Loucy (cell line): ENCODE measurements around the gene VANGL2.

ENCODE experiments used
- H2AFZ ChIP-seq: fragments of 200-600 bp; sonication (generic); 2 replicates; pipeline ENCODE4 v1.6.0; 2016; ENCODE audit warnings: antibody characterized with exemption, mild to moderate bottlenecking, low read length, moderate library complexity
- H3F3A ChIP-seq: fragments of 200-600 bp; 2 replicates; pipeline ENCODE4 v1.6.0; 2016; ENCODE audit warnings: antibody characterized with exemption, low read depth, mild to moderate bottlenecking
- H3K27me3 ChIP-seq: fragments of 200-600 bp; sonication (generic); 2 replicates; pipeline ENCODE4 v1.6.1; 2014; ENCODE audit warnings: low read length, mild to moderate bottlenecking; ENCODE audit not compliant: insufficient read depth, poor library complexity, severe bottlenecking
- H3K36me3 ChIP-seq: fragments of 200-600 bp; sonication (generic); 2 replicates; pipeline ENCODE4 v1.6.1; 2016; ENCODE audit warnings: low read length; ENCODE audit not compliant: insufficient read depth
- H3K4me1 ChIP-seq: fragments of 200-600 bp; sonication (generic); 2 replicates; pipeline ENCODE4 v1.5.1; 2014; ENCODE audit warnings: low read length, mild to moderate bottlenecking; ENCODE audit not compliant: insufficient read depth, poor library complexity, severe bottlenecking
- H3K4me2 ChIP-seq: fragments of 200-600 bp; sonication (generic); 2 replicates; pipeline ENCODE4 v1.6.0; 2014; ENCODE audit warnings: antibody characterized with exemption, low read length, low read depth, mild to moderate bottlenecking; ENCODE audit not compliant: poor library complexity, severe bottlenecking
- H3K4me3 ChIP-seq: fragments of 200-600 bp; sonication (generic); 2 replicates; pipeline ENCODE4 v1.5.1; 2014; ENCODE audit warnings: low read length, mild to moderate bottlenecking, mixed read lengths; ENCODE audit not compliant: poor library complexity, severe bottlenecking
- H3K79me2 ChIP-seq: fragments of 200-600 bp; sonication (generic); 2 replicates; pipeline ENCODE4 v1.6.1; 2014; ENCODE audit warnings: low read length; ENCODE audit not compliant: insufficient read depth
- H3K9ac ChIP-seq: fragments of 200-600 bp; sonication (generic); 2 replicates; pipeline ENCODE4 v1.6.0; 2014; ENCODE audit warnings: mild to moderate bottlenecking, low read depth, low read length, moderate library complexity; ENCODE audit not compliant: poor library complexity, severe bottlenecking
- H3K9me2 ChIP-seq: fragments of 200-600 bp; sonication (generic); replicated peaks from 2 replicates; pipeline ENCODE4 v1.6.1; 2016; ENCODE audit warnings: low read depth, low read length, mixed read lengths
- H3K9me3 ChIP-seq: fragments of 200-600 bp; sonication (generic); 2 replicates; pipeline ENCODE4 v1.6.1; 2014; ENCODE audit warnings: mild to moderate bottlenecking, antibody characterized with exemption, low read length, low read depth; ENCODE audit not compliant: insufficient read depth
- H4K20me1 ChIP-seq: fragments of 200-600 bp; sonication (generic); 2 replicates; pipeline ENCODE4 v1.6.0; 2014; ENCODE audit warnings: antibody characterized with exemption, low read length, mild to moderate bottlenecking; ENCODE audit not compliant: insufficient read depth, poor library complexity, severe bottlenecking
- EZH2phosphoT487 ChIP-seq: fragments of 200-600 bp; IDR thresholded peaks from 2 replicates; pipeline ENCODE4 v1.6.1; 2018; ENCODE audit warnings: antibody characterized with exemption, mild to moderate bottlenecking, moderate library complexity, borderline replicate concordance
- TF ChIP-seq, protein P1 (sequence below): fragments of 200-600 bp; sonication (generic); conservative IDR thresholded peaks from 2 replicates; pipeline ENCODE4 v1.5.1; 2014; ENCODE audit warnings: mild to moderate bottlenecking, antibody characterized with exemption, low read length

The VANGL2 gene

DNA sequence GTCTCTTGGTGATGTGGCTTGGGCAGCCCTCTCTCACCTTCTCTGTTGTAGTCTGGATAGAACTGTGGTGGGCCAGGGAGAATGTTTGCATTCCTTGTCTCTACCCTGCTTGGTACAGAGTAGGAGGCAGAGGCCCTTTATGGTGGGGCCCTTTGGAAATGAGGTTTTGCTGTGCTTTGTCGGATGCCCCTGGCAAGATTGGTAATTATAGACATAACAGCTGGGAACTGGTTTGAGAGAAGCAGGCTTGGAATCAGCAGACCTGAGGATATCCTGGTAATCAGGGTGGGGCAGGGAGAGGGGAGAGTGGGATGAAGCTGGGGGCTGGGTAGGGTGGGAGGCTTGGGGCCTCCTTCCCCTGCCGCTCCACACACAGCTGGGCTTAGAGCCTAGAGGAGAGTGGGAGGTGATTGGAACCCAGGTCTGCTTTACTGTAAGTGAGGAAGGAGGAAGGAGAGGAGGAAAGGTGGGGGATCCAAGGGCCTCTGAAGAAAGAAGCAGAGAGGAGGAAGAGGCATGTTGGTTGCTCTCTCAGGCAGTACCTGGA lies 5.0 kb downstream of the VANGL2 start:
- no peaks in the 10 kb centered on the region for H4K20me1 ChIP-seq
- no peak overlapping the region for H3K9ac ChIP-seq
- H3K79me2 ChIP-seq, result no peaks in the 10 kb centered on the region
- H3K27me3 ChIP-seq, result no peaks in the 10 kb centered on the region
- H3K4me2 ChIP-seq, result no peak overlapping the region
- no peaks in the 10 kb centered on the region for H3K9me3 ChIP-seq
- no peaks in the 10 kb centered on the region for H3F3A ChIP-seq
- H2AFZ ChIP-seq, result no peak overlapping the region
- H3K4me3 ChIP-seq, result no peak overlapping the region
- H3K9me2 ChIP-seq, result no peaks in the 10 kb centered on the region
- H3K36me3 ChIP-seq, result no peaks in the 10 kb centered on the region
- TF ChIP-seq, protein P1, sequence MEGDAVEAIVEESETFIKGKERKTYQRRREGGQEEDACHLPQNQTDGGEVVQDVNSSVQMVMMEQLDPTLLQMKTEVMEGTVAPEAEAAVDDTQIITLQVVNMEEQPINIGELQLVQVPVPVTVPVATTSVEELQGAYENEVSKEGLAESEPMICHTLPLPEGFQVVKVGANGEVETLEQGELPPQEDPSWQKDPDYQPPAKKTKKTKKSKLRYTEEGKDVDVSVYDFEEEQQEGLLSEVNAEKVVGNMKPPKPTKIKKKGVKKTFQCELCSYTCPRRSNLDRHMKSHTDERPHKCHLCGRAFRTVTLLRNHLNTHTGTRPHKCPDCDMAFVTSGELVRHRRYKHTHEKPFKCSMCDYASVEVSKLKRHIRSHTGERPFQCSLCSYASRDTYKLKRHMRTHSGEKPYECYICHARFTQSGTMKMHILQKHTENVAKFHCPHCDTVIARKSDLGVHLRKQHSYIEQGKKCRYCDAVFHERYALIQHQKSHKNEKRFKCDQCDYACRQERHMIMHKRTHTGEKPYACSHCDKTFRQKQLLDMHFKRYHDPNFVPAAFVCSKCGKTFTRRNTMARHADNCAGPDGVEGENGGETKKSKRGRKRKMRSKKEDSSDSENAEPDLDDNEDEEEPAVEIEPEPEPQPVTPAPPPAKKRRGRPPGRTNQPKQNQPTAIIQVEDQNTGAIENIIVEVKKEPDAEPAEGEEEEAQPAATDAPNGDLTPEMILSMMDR, result no peak
- TF ChIP-seq EZH2phosphoT487, result no peak
- H3K4me1 ChIP-seq, result no peaks in the 10 kb centered on the region

DNA sequence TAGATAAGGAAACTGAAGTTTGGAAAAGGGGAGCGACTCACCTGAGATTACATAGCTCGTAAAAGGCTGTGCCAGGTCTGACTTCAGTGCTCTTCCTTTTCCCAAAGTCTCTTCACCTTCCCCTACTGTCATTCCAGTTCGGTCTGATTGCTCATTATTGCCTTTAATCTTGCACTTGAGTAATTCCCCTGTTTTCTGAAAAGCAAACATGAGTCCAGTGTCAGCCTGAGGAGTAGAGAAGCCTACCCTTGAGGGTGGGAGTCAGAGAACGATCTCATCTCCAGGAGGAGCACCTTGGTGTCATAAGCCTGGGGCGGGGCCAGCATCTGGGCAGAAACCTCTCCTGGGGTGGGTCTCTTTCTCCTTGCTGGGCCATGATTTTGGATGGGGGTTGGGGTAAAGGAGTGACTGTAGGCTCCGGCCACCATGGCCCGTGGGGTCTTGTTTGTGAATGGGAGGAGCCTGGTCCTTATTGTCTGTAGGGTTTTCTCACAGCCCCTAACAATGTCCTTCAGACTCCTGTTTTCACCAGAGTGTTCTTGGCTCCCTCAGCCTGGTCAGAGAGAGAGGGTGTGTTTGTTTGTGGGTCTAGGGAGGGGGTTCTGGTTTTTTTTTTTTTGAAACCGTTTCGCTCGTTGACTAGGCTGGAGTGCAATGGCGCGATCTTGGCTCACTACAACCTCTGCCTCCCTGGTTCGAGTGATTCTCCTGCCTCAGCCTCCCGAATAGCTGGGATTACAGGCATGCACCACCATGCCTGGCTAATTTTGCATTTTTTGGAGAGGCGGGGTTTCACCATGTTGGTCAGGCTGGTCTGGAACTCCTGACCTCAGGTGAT lies 6.0 kb downstream of the VANGL2 start:
- H3K9me3 ChIP-seq, result no peaks in the 10 kb centered on the region
- no peaks in the 10 kb centered on the region for H3F3A ChIP-seq
- H4K20me1 ChIP-seq, result no peaks in the 10 kb centered on the region
- no peaks in the 10 kb centered on the region for H3K27me3 ChIP-seq
- TF ChIP-seq EZH2phosphoT487, result no peak
- TF ChIP-seq, protein P1, result no peak
- no peak overlapping the region for H3K9ac ChIP-seq
- no peak overlapping the region for H3K4me2 ChIP-seq
- no peaks in the 10 kb centered on the region for H3K36me3 ChIP-seq
- no peaks in the 10 kb centered on the region for H3K9me2 ChIP-seq
- H3K79me2 ChIP-seq, result no peaks in the 10 kb centered on the region
- H3K4me1 ChIP-seq, result no peaks in the 10 kb centered on the region
- H2AFZ ChIP-seq, result no peak overlapping the region
- no peak overlapping the region for H3K4me3 ChIP-seq

DNA sequence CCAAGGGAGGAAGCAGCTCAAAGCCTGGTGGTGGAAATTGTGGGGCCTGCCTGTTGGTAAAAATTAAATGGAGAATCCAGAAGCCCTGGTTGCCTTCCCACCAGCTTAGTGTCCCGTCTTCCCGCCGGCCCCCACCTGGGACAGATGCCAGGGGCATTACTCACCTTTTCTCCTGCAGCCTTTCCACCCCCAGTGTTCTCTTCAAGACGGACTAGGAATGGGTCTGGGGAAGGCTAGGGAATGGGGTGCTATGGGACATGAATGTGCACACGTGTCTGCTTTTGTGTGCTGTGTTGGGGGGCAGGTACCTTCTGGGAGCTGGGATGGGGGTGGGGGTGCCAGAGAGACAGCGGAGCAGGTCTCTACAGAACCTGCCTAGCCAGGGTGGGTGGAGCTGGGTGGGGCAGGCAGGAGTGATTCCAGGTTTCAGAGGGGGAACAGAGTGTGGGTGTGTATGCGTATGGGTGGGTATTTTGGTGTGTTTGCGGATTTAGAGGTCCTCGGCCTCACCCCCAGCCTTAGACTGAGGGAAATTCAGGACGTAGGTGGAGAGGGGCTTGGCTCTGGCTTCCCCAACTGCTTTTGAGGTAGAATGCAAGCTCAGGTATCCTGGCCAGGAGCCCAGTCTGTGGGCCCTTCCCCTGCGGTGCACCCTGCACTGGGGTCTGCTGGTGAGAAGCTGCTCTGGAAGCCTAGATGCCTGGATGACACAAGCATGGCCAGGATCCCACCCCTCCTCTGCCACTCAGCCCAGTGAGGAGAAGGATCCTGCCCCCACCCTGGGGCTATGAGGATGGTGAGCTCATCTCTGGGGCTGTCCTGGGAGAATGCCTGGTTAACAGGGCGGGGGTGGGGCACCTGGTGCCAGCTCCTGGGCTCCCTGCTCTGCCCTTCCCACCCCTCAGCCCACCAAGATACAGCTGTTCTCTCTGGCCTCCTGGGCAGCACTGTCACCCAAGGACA lies 7.8 kb downstream of the VANGL2 start:
- Histone ChIP-seq H3K9ac (no peak overlapping the region), H3K36me3 (no peaks in the 10 kb centered on the region), H3K79me2 (no peaks in the 10 kb centered on the region), H3K27me3 (no peaks in the 10 kb centered on the region), H4K20me1 (no peaks in the 10 kb centered on the region), H2AFZ (no peak overlapping the region), H3K4me1 (no peaks in the 10 kb centered on the region), H3K4me2 (no peak overlapping the region), H3K9me2 (no peaks in the 10 kb centered on the region), H3F3A (no peaks in the 10 kb centered on the region), H3K4me3 (no peak overlapping the region), H3K9me3 (no peaks in the 10 kb centered on the region)
- no peak for TF ChIP-seq EZH2phosphoT487
- TF ChIP-seq, protein P1, result no peak
